GM18517 (cell line): ENCODE measurements around the gene NKTR.
"Not testable (repeated sequence)": the region's sequence is repeated elsewhere in the genome, so short reads cannot be mapped to it uniquely, and the experiment has no call there.

Experiments used
- ATAC-seq: cut with Tn5 transposase; IDR thresholded peaks from one replicate; pipeline ENCODE4 v1.9.1; 2021; ENCODE audit warnings: mild to moderate bottlenecking, moderate library complexity; ENCODE audit not compliant: unreplicated experiment

The NKTR gene

DNA sequence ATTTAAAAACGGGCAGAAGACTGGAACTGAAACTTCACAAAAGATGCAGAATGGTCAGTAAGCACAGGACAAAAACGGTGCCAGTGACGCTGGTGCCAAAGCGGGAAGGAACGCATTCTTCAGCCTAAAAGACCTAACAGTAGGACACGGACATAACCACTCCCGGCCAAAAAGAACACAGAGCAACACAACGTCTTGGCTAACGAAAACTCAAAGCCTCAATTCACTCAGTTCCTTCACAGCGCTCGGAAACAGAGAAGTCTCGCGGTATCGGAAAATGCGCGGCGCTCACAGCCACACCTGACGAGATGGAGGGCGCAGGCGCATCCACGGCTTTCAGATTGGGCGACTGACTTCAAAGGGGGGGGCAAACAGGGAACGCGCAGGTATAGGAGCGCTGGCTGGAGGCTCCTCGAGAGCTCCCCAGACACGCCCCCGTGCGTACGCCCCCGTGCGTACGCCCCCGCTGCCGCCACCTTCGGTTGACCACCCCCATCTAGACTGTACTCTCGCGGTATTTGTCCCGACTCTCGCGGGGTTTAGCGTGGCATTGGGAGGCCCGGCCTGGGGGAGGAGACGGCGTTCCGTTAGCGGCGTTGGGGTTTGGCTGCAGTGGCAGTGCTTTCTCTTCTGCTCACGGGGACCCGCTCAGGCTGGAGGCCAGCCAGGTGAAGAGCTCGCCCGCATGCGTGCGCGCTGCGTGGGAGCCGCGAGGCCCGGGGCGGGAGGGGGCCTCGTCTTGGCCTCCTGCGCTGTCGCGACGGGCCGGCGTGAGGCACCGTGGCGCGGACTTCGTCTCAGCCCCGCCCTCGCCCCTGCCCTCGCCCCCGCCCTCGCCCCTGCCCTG is at the start of gene NKTR:
NKTR (plus strand) TSS at position 576 of the 847 bp plus-strand sequence. CDS start 321 bp downstream, outside the sequence.
- peak; percentile 82 for ATAC-seq

GRCh38 chr3:42552830-42553229 is 47.7 kb upstream of the NKTR start:
- ATAC-seq, result no peak

- peak; percentile 70 for ATAC-seq
Measured at GRCh38 chr3:42556089-42556632, 44.3 kb upstream of the NKTR start.

- not testable (repeated sequence) for ATAC-seq
Measured at GRCh38 chr3:42556817-42557216, 43.7 kb upstream of the NKTR start.

DNA sequence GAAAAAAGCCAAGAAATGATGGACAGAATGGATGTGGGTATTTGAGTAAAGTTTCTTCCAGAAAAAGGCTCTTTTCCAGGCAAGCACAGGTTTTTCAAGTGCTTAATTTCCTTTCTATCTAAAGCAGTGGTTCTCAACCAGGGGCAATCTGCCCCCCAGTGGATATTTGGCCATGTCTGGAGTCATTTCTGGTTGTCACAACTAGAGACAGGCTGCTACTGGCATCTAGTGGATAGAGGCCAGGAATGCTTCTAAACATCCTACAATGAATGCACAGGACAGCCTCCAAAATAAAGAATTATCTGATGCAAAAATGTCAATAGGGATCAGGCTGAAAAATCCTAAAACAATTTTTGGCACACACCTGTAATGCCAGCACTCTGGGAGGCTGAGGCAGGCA is 42.6 kb upstream of the NKTR start:
- no peak for ATAC-seq

DNA sequence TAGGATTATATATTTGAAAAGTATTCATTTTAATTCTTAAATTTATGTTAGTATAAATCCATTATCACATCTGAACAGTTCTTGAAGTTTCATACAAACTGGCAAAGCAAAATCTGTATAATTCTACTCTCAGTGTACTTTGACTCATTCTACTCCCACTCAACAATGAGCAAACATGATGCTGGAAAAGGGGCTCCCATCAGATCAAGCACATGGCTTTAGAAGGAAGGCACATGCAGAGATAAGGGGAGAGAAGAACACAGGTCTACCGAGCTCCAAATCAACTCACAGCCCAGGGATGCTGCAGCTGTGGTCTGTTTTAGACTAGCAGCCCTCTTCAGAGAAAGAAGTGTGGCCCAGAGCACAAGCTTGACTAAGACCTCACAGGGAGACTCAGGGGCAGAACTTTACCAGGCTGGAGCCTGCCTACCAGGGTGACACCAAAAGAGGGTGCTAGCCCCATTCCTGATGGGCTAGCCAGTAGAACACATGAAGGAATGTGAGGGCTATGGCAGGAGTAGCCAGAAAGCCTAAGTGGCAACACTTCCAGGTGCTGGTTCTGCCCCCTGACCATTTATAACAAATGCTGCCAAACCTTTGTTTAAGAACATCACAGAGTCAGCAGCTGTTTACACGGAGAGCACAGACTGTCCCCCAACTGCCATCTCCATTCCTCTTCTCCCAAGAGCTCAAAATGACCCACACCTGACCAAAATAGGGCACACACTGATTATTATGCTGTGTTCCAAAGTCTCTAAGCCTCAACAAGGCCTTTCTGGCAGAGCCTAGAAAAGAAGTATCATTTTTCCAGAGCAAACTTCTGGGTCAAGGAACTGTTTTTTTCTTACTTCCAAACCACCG is 38.2 kb upstream of the NKTR start:
- ATAC-seq, result no peak

DNA sequence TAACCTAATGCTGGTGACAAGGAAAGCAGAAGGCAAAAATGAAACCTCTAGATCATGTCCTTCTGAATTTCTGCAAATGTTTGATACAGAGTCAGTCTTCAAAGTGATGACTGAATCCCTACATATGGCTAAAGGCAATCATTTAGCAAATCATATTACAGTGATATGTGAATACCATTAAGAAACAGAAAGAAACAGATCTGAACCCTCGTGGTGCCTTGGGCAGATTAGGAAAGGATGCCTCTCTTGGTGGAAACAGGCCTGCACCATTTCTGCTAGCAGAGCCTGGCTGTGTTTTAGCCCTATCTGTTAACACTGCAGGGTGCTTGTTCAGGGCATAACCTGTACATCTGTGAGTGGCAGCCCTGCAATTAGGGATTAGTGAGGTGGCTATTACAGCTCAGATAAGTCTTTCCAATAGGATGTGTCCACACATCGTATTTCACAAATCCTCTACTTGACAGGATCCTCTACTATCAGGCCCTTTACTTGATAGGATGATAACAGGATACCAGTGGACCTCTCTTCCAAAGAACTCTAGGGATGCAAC is 30.8 kb upstream of the NKTR start:
- no peak for ATAC-seq

GRCh38 chr3:42572278-42572677 is 28.2 kb upstream of the NKTR start:
- ATAC-seq, result no peak

- no peak for ATAC-seq
Measured at GRCh38 chr3:42575137-42575741, 25.2 kb upstream of the NKTR start.

DNA sequence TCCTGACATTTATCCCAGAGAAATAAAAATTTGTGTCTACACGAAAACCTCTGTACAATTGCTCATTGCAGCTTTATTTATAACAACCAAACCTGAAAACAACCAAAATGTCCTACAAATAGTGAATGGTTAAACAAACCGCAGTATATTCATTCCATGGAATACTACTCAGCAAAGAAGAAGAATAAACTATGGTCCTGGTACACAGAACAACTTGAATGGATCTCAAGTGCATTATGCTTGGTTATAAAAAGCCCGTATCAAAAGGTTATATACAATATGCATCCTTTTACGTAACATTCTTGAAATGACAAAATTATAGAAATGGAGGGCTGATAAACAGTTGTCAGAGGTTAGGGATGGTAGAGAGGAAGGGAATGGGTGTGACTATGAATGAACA is 22.4 kb upstream of the NKTR start:
- no peak for ATAC-seq

- not testable (repeated sequence) for ATAC-seq
Measured at GRCh38 chr3:42579346-42579745, 21.1 kb upstream of the NKTR start.

- peak; percentile 7 for ATAC-seq
Measured at GRCh38 chr3:42581400-42581708, 19.1 kb upstream of the NKTR start.

- ATAC-seq, result peak; percentile 81
Measured at GRCh38 chr3:42581709-42582473, 18.6 kb upstream of the NKTR start, which contains the start of gene SEC22C. Gene SEC22C, minus strand, starts transcription at chr3:42581967. Its CDS starts 12,921 bp downstream, at chr3:42569046.

DNA sequence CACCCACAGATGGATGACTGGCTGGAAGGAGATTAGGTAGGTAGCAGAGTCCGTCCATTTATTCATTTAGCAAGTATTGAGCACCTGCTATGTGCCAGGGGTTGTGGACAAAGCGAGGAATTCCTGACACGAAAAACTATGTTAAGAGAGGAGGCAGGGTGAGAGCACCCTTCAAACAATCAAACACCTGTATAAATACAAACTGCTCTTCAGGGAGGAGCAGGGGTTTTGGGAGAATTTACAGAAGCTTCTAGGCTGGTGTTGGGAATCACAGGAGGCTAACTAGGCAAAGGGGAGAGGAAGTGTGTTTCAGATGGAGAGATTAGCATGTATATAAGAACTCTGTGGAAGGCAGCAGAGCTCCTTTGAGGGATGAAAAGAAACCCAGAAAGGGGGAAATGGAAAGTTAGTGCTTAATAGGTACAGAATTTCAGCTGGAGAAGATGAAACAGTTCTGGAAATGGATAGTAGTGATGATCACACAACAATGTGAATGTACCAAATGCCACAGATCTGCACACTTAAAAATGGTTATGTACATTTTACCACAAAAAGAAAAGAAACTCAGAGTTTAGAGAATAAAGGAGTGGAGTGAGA is 17.9 kb upstream of the NKTR start:
- ATAC-seq, result no peak

- no peak for ATAC-seq
Measured at GRCh38 chr3:42588625-42589024, 11.9 kb upstream of the NKTR start.

- no peak for ATAC-seq
Measured at GRCh38 chr3:42589382-42590109, 10.9 kb upstream of the NKTR start.

DNA sequence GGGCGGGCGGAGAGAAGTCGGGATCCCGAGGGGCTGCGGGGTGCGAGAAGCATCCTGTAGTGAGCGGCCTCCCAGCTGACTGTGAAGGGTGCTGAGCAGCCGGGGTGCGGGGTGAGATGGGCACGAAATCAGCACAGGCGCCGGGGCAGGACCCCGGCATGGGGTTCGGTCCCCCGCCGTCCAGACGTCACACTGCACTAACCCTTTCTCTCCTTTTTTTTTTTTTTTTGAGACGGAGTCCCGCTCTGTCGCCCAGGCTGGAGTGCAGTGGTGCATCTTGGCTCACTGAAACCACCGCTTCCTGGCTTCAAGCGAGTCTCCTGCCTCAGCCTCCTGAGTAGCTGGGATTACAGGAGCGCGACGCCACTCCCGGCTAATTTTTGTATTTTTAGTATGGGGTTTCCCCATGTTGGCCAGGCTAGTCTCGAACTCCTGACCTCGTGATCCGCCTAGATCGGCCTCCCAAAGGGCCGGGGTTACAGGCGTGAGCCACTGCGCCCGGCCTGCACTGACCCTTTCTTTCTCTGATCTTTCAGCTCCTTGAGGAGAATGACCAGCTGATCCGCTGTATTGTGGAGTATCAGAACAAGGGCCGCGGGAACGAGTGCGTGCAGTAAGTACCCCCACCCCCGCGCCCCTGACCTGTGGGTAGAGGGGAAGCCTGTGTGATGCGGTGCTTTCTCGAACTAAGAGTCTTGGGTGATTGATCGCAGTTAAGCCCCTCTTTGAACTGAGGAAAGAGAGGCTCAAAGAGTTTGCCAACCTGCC is 9.3 kb upstream of the NKTR start:
- no peak for ATAC-seq

DNA sequence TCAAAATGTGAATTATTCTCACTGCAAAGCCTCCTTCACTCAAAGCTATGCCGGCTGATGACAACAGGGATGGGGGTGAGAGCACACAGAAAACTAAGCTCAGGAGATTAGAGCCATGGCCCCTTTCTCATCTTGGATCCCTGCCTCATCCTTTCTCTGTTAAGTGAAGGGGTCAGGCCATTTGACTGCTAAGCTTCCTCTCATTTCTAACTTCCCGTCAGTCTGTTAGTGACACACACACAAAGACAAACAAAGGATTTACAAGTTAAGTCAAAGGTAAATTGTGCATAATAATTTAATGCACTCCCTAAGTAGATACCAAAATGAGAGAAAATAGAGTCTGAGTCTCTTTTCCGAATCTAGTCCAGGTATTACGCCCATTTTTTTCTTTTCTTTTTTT is 8.7 kb upstream of the NKTR start:
- ATAC-seq, result no peak
